ENCODE data around the gene PTPN14. TPM values are rescaled to one million over a fixed set of nuclear protein-coding genes. Genes with fewer than 3 reads are reported as not detected.

PTPN14 gene
- total RNA-seq, 2 experiments from 2014 or later: 0.20 to 0.28 TPM

GRCh38 chr1:214317734-214318133 is 233.7 kb downstream of the PTPN14 start:
- Mint-ChIP-seq H3K4me3 (no peak overlapping the region), H3K27me3 (no peaks in the 10 kb centered on the region), H3K4me1 (peaks cover 9% of the 10 kb centered on the region), H3K27ac (no peak overlapping the region), H3K9me3 (no peaks in the 10 kb centered on the region), H3K36me3 (ENCODE audit: low read depth) (peaks cover 31% of the 10 kb centered on the region)
- CTCF ChIA-PET: interaction anchor here (1.3 to 4.1 kb wide), 6 partner anchors 12 to 104 kb away, joined by 3 to 50 read pairs (median 5); no protein-coding TSS in a partner anchor
- no peak for DNase-seq
- POLR2A ChIA-PET: interaction anchor here (0.6 to 1.3 kb wide), 2 partner anchors 37 to 218 kb away, joined by 3 read pairs; partner anchors contain the start of gene SMYD2

- peaks cover 9% of the 10 kb centered on the region for H3K4me1 Mint-ChIP-seq
- no peak for DNase-seq
- peaks cover 31% of the 10 kb centered on the region for H3K36me3 Mint-ChIP-seq (ENCODE audit: low read depth)
- H3K27ac Mint-ChIP-seq: no peak overlapping the region
- ChIA-PET CTCF (interaction anchor here (1.2 to 4.1 kb wide), 7 partner anchors 13 to 103 kb away, joined by 3 to 50 read pairs (median 4); no protein-coding TSS in a partner anchor), POLR2A (interaction anchor here (0.6 to 1.3 kb wide), 2 partner anchors 37 to 218 kb away, joined by 3 read pairs; partner anchors contain the start of gene SMYD2)
- H3K4me3 Mint-ChIP-seq: no peak overlapping the region
- H3K9me3 Mint-ChIP-seq: no peaks in the 10 kb centered on the region
- no peaks in the 10 kb centered on the region for H3K27me3 Mint-ChIP-seq
Observed at GRCh38 chr1:214317300-214317699, 234.1 kb downstream of the PTPN14 start.

GRCh38 chr1:214316593-214316992 is 234.8 kb downstream of the PTPN14 start:
- Mint-ChIP-seq H3K27ac (no peak overlapping the region), H3K27me3 (no peaks in the 10 kb centered on the region), H3K4me1 (peaks cover 5% of the 10 kb centered on the region), H3K4me3 (no peak overlapping the region), H3K36me3 (ENCODE audit: low read depth) (peaks cover 28% of the 10 kb centered on the region), H3K9me3 (no peaks in the 10 kb centered on the region)
- CTCF ChIA-PET: interaction anchor here (1.2 to 4.1 kb wide), 3 partner anchors 13 to 55 kb away, joined by 4 to 50 read pairs (median 21); no protein-coding TSS in a partner anchor
- no peak for DNase-seq
- POLR2A ChIA-PET: interaction anchor here (1.3 kb wide), 1 partner anchor 36 kb away, joined by 3 read pairs; the partner anchor contains the start of gene SMYD2

- CTCF ChIA-PET: interaction anchor here (0.6 to 3.6 kb wide), 3 partner anchors 15 to 53 kb away, joined by 3 to 15 read pairs (median 6); no protein-coding TSS in a partner anchor
- Mint-ChIP-seq H3K4me1 (peaks cover 23% of the 10 kb centered on the region), H3K4me3 (no peak overlapping the region), H3K9me3 (no peaks in the 10 kb centered on the region), H3K36me3 (ENCODE audit: low read depth) (peaks cover 22% of the 10 kb centered on the region), H3K27me3 (no peaks in the 10 kb centered on the region), H3K27ac (no peak overlapping the region)
- DNase-seq: no peak
- POLR2A ChIA-PET: interaction anchor here (0.7 kb wide), 1 partner anchor 53 kb away, joined by 3 read pairs; no protein-coding TSS in a partner anchor
Observed at GRCh38 chr1:214314178-214314843, 237.1 kb downstream of the PTPN14 start.

GRCh38 chr1:214312530-214313051 is 238.8 kb downstream of the PTPN14 start:
- Mint-ChIP-seq H3K4me3 (no peak overlapping the region), H3K27ac (no peak overlapping the region), H3K27me3 (no peaks in the 10 kb centered on the region), H3K9me3 (no peaks in the 10 kb centered on the region), H3K36me3 (ENCODE audit: low read depth) (peaks cover 18% of the 10 kb centered on the region), H3K4me1 (peaks cover 24% of the 10 kb centered on the region)
- CTCF ChIA-PET: interaction anchor here (1.2 to 3.6 kb wide), 5 partner anchors 15 to 55 kb away, joined by 3 to 23 read pairs (median 6); no protein-coding TSS in a partner anchor
- POLR2A ChIA-PET: interaction anchor here (0.6 to 3.3 kb wide), 2 partner anchors 18 to 32 kb away, joined by 3 to 14 read pairs; partner anchors contain the start of gene SMYD2
- DNase-seq: no peak

GRCh38 chr1:214310777-214311690 is 240.4 kb downstream of the PTPN14 start:
- Mint-ChIP-seq H3K36me3 (ENCODE audit: low read depth) (peaks cover 12% of the 10 kb centered on the region), H3K4me1 (peaks cover 24% of the 10 kb centered on the region), H3K9me3 (no peaks in the 10 kb centered on the region), H3K27me3 (no peaks in the 10 kb centered on the region), H3K27ac (no peak overlapping the region), H3K4me3 (peak overlapping the region; percentile 69)
- DNase-seq: no peak
- ChIA-PET CTCF (interaction anchor here (0.9 to 2.7 kb wide), 3 partner anchors 17 to 49 kb away, joined by 5 to 23 read pairs (median 6); no protein-coding TSS in a partner anchor), POLR2A (interaction anchor here (0.7 to 3.3 kb wide), 3 partner anchors 31 to 291 kb away, joined by 3 to 14 read pairs (median 4); partner anchors contain the start of gene SMYD2)

GRCh38 chr1:214310010-214310409 is 241.4 kb downstream of the PTPN14 start:
- DNase-seq: no peak
- Mint-ChIP-seq H3K27me3 (no peaks in the 10 kb centered on the region), H3K27ac (no peak overlapping the region), H3K9me3 (no peaks in the 10 kb centered on the region), H3K4me3 (peak overlapping the region; percentile 48), H3K36me3 (ENCODE audit: low read depth) (peaks cover 6% of the 10 kb centered on the region), H3K4me1 (peaks cover 24% of the 10 kb centered on the region)
- POLR2A ChIA-PET: no interaction called here
- CTCF ChIA-PET: no interaction called here

- DNase-seq: no peak
- POLR2A ChIA-PET: interaction anchor here (1.0 kb wide), 1 partner anchor 15 kb away, joined by 3 read pairs; no protein-coding TSS in a partner anchor
Observed at GRCh38 chr1:214306269-214306668, 245.1 kb downstream of the PTPN14 start.

GRCh38 chr1:214305164-214305751 is 246.1 kb downstream of the PTPN14 start:
- no peaks in the 10 kb centered on the region for H3K9me3 Mint-ChIP-seq
- H3K36me3 Mint-ChIP-seq (ENCODE audit: low read depth): peaks cover 2% of the 10 kb centered on the region
- no peak for DNase-seq
- no peak overlapping the region for H3K4me3 Mint-ChIP-seq
- POLR2A ChIA-PET: no interaction called here
- CTCF ChIA-PET: interaction anchor here (1.4 to 6.0 kb wide), 2 partner anchors 13 to 25 kb away, joined by 6 to 35 read pairs; no protein-coding TSS in a partner anchor
- no peak overlapping the region for H3K27ac Mint-ChIP-seq
- no peaks in the 10 kb centered on the region for H3K27me3 Mint-ChIP-seq
- peaks cover 20% of the 10 kb centered on the region for H3K4me1 Mint-ChIP-seq

More at GRCh38 chr1:214306269-214306668, 245.1 kb downstream of the PTPN14 start:
- no peak overlapping the region for H3K4me3 Mint-ChIP-seq
- no peaks in the 10 kb centered on the region for H3K27me3 Mint-ChIP-seq
- CTCF ChIA-PET: interaction anchor here (1.6 kb wide), 1 partner anchor 45 kb away, joined by 8 read pairs; no protein-coding TSS in a partner anchor
- H3K4me1 Mint-ChIP-seq: peaks cover 29% of the 10 kb centered on the region
- no peaks in the 10 kb centered on the region for H3K9me3 Mint-ChIP-seq
- H3K36me3 Mint-ChIP-seq (ENCODE audit: low read depth): peaks cover 2% of the 10 kb centered on the region
- no peak overlapping the region for H3K27ac Mint-ChIP-seq

GRCh38 chr1:214303141-214303930 is 248.1 kb downstream of the PTPN14 start:
- H3K4me3 Mint-ChIP-seq: no peak overlapping the region
- H3K9me3 Mint-ChIP-seq: no peaks in the 10 kb centered on the region
- POLR2A ChIA-PET: no interaction called here

GRCh38 chr1:214301526-214301925 is 249.9 kb downstream of the PTPN14 start:
- Mint-ChIP-seq H3K9me3 (no peaks in the 10 kb centered on the region), H3K27ac (no peak overlapping the region), H3K36me3 (ENCODE audit: low read depth) (no peaks in the 10 kb centered on the region), H3K4me3 (no peak overlapping the region), H3K27me3 (no peaks in the 10 kb centered on the region), H3K4me1 (peaks cover 7% of the 10 kb centered on the region)
- ChIA-PET CTCF (interaction anchor here (1.6 to 6.0 kb wide), 2 partner anchors 29 to 40 kb away, joined by 6 to 35 read pairs; no protein-coding TSS in a partner anchor), POLR2A (no interaction called here)
- DNase-seq: no peak

More at GRCh38 chr1:214303141-214303930, 248.1 kb downstream of the PTPN14 start:
- Mint-ChIP-seq H3K27me3 (no peaks in the 10 kb centered on the region), H3K27ac (no peak overlapping the region), H3K4me1 (peaks cover 8% of the 10 kb centered on the region), H3K36me3 (ENCODE audit: low read depth) (peaks cover 2% of the 10 kb centered on the region)
- no peak for DNase-seq
- CTCF ChIA-PET: interaction anchor here (0.8 to 6.0 kb wide), 4 partner anchors 15 to 42 kb away, joined by 4 to 35 read pairs (median 8); no protein-coding TSS in a partner anchor
